Activated CD4-positive, alpha-beta T cell treated with anti-CD3 and anti-CD28 coated beads, Interleukin-2, amount 10 ng/mL, durations not matched to agents 7 days and 5 days (primary cell): ENCODE results near the gene ERC2. TPM values are rescaled to one million over a fixed set of nuclear protein-coding genes. Genes with fewer than 3 reads are reported as not detected.

Experiments used
- CTCF ChIA-PET: fragments of 350-600 bp; sonication (Branson Sonifier 250); formaldehyde crosslinking; loops from one replicate; lab custom pipeline; 2021; ENCODE audit warnings: antibody characterized with exemption; lab: Charles Lee
- POLR2A ChIA-PET: fragments of 350-600 bp; sonication (Branson Sonifier 250); formaldehyde crosslinking; loops from one replicate; lab custom pipeline; 2021; ENCODE audit warnings: antibody characterized with exemption; lab: Charles Lee
- DNase-seq: peaks from one replicate; pipeline ENCODE4 v3.0.0-alpha.2; 2020
- H3K27ac Mint-ChIP-seq: one replicate; pipeline ENCODE4 v1.8.0; 2021; ENCODE audit warnings: mild to moderate bottlenecking, moderate library complexity, mixed read lengths
- H3K27me3 Mint-ChIP-seq: one replicate; pipeline ENCODE4 v1.8.0; 2021; ENCODE audit warnings: mixed read lengths
- H3K36me3 Mint-ChIP-seq: one replicate; pipeline ENCODE4 v1.8.0; 2021; ENCODE audit warnings: low read depth, mixed read lengths
- H3K4me1 Mint-ChIP-seq: one replicate; pipeline ENCODE4 v1.8.0; 2021; ENCODE audit warnings: mixed read lengths
- H3K4me3 Mint-ChIP-seq: one replicate; pipeline ENCODE4 v1.8.0; 2021; ENCODE audit warnings: mild to moderate bottlenecking, moderate library complexity, mixed read lengths
- H3K9me3 Mint-ChIP-seq: one replicate; pipeline ENCODE4 v1.8.0; 2021; ENCODE audit warnings: mixed read lengths
- total RNA-seq, 2 experiments: library from RNA; stranded (reverse); gene quantifications; one replicate each; pipeline ENCODE4 v1.2.3, GENCODE V29; 2021

Gene ERC2
- total RNA-seq, 2 experiments from 2014 or later: not detected

GRCh38 chr3:55936549-55937052 lies 531.7 kb downstream of the ERC2 start:
- no peak for DNase-seq
- H3K9me3 Mint-ChIP-seq: no peaks in the 10 kb centered on the region
- ChIA-PET CTCF (no interaction called here), POLR2A (no interaction called here)
- H3K27ac Mint-ChIP-seq: no peak overlapping the region
- no peak overlapping the region for H3K4me3 Mint-ChIP-seq
- H3K4me1 Mint-ChIP-seq: no peaks in the 10 kb centered on the region
- H3K27me3 Mint-ChIP-seq: no peaks in the 10 kb centered on the region
- no peaks in the 10 kb centered on the region for H3K36me3 Mint-ChIP-seq

- Mint-ChIP-seq H3K4me1 (no peaks in the 10 kb centered on the region), H3K4me3 (no peak overlapping the region), H3K27me3 (no peaks in the 10 kb centered on the region), H3K27ac (no peak overlapping the region), H3K36me3 (no peaks in the 10 kb centered on the region), H3K9me3 (no peaks in the 10 kb centered on the region)
- CTCF ChIA-PET: no interaction called here
- POLR2A ChIA-PET: no interaction called here
- DNase-seq: no peak
Observed at GRCh38 chr3:55935241-55935640, 533.0 kb downstream of the ERC2 start.

DNA sequence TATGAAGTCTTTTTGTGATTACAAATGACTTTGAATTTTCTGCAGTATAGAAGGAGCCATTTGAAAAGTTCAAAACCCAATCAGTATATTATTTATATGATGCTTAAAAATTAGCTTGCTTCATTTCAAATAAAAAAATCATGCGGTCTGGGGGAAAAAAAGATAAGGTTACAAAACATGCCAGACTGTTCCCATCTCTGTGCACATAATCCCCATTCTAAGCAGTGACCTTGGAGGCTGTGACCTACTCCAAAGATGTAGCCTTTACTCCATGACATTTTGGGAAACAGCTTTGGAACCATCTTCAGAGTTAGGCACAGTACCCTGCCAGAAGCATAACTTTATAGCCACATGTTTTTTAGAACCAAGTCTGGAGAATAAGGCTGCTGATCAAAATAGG lies 533.5 kb downstream of the ERC2 start:
- H3K36me3 Mint-ChIP-seq: no peaks in the 10 kb centered on the region

DNA sequence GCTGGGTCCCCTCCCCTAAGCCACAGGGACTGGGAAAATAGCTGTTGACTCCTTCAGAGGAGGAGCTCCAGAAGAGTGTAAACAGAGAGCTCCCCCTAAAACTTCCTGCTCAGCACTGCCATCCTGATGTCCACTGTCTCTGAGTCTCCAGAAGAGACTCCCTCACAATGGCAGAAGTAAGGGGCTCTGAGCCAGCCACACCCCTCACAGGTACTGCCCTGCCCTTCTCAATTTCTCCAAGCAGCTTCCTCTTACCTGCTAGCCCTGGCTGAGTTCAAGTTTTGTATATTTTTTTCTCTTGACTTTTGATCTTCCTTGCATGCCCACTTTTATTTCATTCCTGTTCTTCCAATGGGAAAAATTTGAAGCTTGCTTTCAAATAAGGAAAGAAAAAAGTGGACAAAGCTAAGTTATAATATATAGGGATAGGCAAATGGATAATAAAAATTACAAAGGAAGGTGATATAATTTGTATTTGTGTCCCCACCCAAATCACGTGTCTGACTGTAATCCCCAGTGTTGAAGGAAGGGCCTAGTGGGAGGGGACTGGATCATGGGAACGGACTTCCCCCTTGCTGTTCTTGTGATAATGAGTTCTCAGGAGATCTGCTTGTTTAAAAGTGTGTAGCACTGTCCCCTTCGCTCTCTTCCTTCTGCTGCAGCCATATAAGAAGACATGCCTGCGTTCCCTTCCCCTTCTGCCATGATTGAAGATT lies 539.0 kb downstream of the ERC2 start:
- Mint-ChIP-seq H3K36me3 (no peaks in the 10 kb centered on the region), H3K27ac (no peak overlapping the region), H3K27me3 (no peaks in the 10 kb centered on the region), H3K4me1 (no peaks in the 10 kb centered on the region), H3K4me3 (no peak overlapping the region), H3K9me3 (peaks cover 1% of the 10 kb centered on the region)
- DNase-seq: no peak
- CTCF ChIA-PET: no interaction called here
- POLR2A ChIA-PET: no interaction called here

More for the DNA sequence above, 533.5 kb downstream of the ERC2 start:
- Mint-ChIP-seq H3K9me3 (no peaks in the 10 kb centered on the region), H3K4me1 (no peaks in the 10 kb centered on the region), H3K4me3 (no peak overlapping the region), H3K27me3 (no peaks in the 10 kb centered on the region), H3K27ac (no peak overlapping the region)
- ChIA-PET POLR2A (no interaction called here), CTCF (no interaction called here)
- DNase-seq: no peak

GRCh38 chr3:55923626-55924025 lies 544.6 kb downstream of the ERC2 start:
- POLR2A ChIA-PET: no interaction called here

DNA sequence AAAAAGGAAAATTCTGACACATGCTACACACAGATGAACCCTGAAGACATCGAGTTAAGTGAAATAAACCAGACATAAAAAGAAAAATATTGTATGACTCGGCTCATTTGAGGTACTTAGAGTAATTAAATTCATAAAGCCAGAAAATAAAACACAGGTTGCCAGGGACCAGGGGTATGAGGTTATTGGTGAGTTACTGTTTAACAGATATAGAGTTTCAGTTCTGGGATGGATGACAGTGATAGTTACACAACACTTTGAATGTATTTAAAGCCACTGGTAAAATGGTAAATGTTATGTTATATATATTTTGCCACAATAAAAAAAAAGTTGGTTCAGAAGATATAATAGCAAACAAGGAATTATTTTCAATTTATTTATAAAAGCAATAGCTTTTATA lies 545.1 kb downstream of the ERC2 start:
- no peak overlapping the region for H3K27ac Mint-ChIP-seq
- no peaks in the 10 kb centered on the region for H3K36me3 Mint-ChIP-seq
- ChIA-PET POLR2A (no interaction called here), CTCF (no interaction called here)
- no peaks in the 10 kb centered on the region for H3K4me1 Mint-ChIP-seq
- H3K27me3 Mint-ChIP-seq: no peaks in the 10 kb centered on the region
- no peaks in the 10 kb centered on the region for H3K9me3 Mint-ChIP-seq
- no peak overlapping the region for H3K4me3 Mint-ChIP-seq
- DNase-seq: no peak

More at GRCh38 chr3:55923626-55924025, 544.6 kb downstream of the ERC2 start:
- CTCF ChIA-PET: no interaction called here
- no peak overlapping the region for H3K4me3 Mint-ChIP-seq
- no peaks in the 10 kb centered on the region for H3K36me3 Mint-ChIP-seq
- H3K27me3 Mint-ChIP-seq: no peaks in the 10 kb centered on the region
- no peak overlapping the region for H3K27ac Mint-ChIP-seq
- H3K4me1 Mint-ChIP-seq: no peaks in the 10 kb centered on the region
- H3K9me3 Mint-ChIP-seq: no peaks in the 10 kb centered on the region
- no peak for DNase-seq

- no peaks in the 10 kb centered on the region for H3K27me3 Mint-ChIP-seq
- POLR2A ChIA-PET: no interaction called here
- no peak for DNase-seq
- no peaks in the 10 kb centered on the region for H3K9me3 Mint-ChIP-seq
- no peak overlapping the region for H3K27ac Mint-ChIP-seq
- CTCF ChIA-PET: no interaction called here
- H3K4me3 Mint-ChIP-seq: no peak overlapping the region
- no peaks in the 10 kb centered on the region for H3K36me3 Mint-ChIP-seq
- no peaks in the 10 kb centered on the region for H3K4me1 Mint-ChIP-seq
Observed at GRCh38 chr3:55912880-55913279, 555.4 kb downstream of the ERC2 start.

DNA sequence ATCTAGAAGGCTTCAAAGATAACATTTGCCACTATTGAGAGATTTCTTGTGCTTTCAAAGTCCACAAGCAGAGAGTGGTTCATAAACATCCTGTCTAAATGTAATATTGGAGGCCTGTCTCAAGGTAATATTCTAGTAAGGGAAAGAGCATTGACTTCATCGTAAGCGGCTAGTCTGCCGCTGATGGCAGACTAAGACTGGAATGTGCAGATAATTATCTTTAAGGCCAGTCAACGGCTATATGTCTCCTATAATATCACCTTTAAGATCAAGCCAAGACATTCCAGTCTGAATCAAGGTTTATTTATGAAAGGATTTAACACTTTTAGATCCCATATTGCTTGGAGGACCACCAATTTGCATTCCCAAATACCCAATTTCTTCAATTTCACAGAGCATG lies 557.0 kb downstream of the ERC2 start:
- Mint-ChIP-seq H3K27ac (no peak overlapping the region), H3K4me1 (no peaks in the 10 kb centered on the region), H3K9me3 (no peaks in the 10 kb centered on the region), H3K4me3 (no peak overlapping the region), H3K36me3 (no peaks in the 10 kb centered on the region), H3K27me3 (no peaks in the 10 kb centered on the region)
- ChIA-PET POLR2A (no interaction called here), CTCF (no interaction called here)
- no peak for DNase-seq

DNA sequence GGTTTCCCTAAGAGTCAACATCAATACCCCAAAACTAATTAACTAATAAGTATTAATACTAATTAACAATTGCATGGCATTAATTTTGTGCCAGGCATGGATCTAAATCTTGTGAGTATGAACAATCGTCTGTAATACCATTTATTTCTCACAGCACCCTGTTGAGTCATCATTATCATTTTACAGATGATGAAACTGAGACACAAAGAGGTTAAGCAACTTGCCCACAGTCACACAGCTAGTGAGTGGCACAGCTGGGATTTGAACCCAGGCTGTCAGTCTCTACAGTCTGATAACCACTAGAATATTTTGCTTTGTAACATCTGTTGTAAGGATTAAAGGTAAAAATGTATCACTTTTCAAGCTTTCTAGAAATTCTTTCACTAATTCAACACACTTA lies 557.7 kb downstream of the ERC2 start:
- Mint-ChIP-seq H3K27ac (no peak overlapping the region), H3K9me3 (no peaks in the 10 kb centered on the region), H3K36me3 (no peaks in the 10 kb centered on the region), H3K4me1 (no peaks in the 10 kb centered on the region), H3K27me3 (no peaks in the 10 kb centered on the region), H3K4me3 (no peak overlapping the region)
- CTCF ChIA-PET: no interaction called here
- POLR2A ChIA-PET: no interaction called here
- no peak for DNase-seq

DNA sequence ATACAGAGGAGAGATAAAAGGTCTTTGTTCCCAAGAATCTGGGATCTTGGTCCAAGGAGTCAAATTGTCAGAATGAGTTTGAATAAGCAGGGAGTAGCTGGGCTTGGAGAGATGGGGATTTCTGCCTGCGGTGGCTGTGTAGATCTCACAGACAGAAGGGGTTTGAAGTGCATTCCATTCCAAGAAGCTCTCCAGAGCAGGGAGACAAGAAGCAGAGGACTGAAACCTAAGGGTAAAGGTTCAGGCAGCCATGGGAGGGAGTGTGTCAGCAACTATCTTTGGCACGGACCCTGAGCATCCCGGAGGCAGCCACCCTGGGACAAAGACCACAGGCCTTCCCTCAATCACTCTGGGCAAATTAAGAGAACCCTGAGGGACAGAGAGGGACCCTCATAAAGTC lies 558.9 kb downstream of the ERC2 start:
- H3K9me3 Mint-ChIP-seq: no peaks in the 10 kb centered on the region
- H3K27ac Mint-ChIP-seq: no peak overlapping the region
- no peaks in the 10 kb centered on the region for H3K4me1 Mint-ChIP-seq
- ChIA-PET POLR2A (no interaction called here), CTCF (no interaction called here)
- H3K27me3 Mint-ChIP-seq: no peaks in the 10 kb centered on the region
- no peaks in the 10 kb centered on the region for H3K36me3 Mint-ChIP-seq
- DNase-seq: no peak
- H3K4me3 Mint-ChIP-seq: no peak overlapping the region

- Mint-ChIP-seq H3K9me3 (no peaks in the 10 kb centered on the region), H3K36me3 (no peaks in the 10 kb centered on the region), H3K4me1 (no peaks in the 10 kb centered on the region), H3K27me3 (no peaks in the 10 kb centered on the region), H3K27ac (no peak overlapping the region), H3K4me3 (no peak overlapping the region)
- ChIA-PET POLR2A (no interaction called here), CTCF (no interaction called here)
- no peak for DNase-seq
Observed at GRCh38 chr3:55907616-55908015, 560.7 kb downstream of the ERC2 start.

DNA sequence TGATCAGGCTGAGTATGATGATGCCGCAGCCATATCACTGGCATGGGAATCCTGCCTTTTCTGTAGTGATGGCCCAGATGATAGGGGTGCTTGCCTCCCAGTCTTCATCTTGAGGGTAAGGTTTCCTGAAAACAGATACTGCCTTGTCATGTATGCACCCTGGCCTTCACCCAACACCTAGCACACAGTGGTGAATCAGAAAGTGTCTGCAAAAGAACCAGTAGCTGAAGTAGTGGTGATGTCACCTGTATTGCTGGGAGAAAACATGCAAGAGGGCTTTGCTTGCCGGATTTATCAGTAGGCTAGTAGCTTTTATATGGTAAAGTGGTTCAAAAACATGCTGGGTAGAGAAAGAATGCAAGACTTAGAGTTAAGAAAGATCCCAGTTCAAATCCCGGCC lies 561.4 kb downstream of the ERC2 start:
- Mint-ChIP-seq H3K36me3 (no peaks in the 10 kb centered on the region), H3K4me3 (no peak overlapping the region), H3K27me3 (no peaks in the 10 kb centered on the region), H3K9me3 (no peaks in the 10 kb centered on the region), H3K27ac (no peak overlapping the region), H3K4me1 (no peaks in the 10 kb centered on the region)
- ChIA-PET CTCF (no interaction called here), POLR2A (no interaction called here)
- DNase-seq: no peak

- Mint-ChIP-seq H3K9me3 (no peaks in the 10 kb centered on the region), H3K4me3 (no peak overlapping the region), H3K27me3 (no peaks in the 10 kb centered on the region), H3K27ac (no peak overlapping the region), H3K4me1 (no peaks in the 10 kb centered on the region), H3K36me3 (no peaks in the 10 kb centered on the region)
- ChIA-PET CTCF (no interaction called here), POLR2A (no interaction called here)
- no peak for DNase-seq
Observed at GRCh38 chr3:55904716-55905115, 563.6 kb downstream of the ERC2 start.

DNA sequence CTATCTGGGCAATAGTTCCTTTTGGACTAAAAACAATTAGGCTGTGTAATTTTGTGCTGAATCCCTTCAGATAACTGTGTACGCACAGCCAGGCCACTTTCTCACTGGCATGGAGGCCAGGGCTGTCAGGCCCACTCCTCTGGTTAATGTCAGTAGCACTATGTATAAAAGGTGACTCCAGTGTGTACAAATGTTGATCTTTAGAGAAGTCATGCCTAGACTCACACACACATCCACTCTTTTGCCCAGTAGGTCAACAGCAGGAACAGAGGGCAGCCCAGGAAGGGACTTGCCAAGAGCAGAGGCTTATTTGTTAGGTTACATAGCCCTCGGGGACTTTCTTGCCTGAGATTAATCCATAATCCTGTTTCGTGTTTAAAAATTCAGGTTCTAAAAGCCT lies 564.6 kb downstream of the ERC2 start:
- Mint-ChIP-seq H3K9me3 (no peaks in the 10 kb centered on the region), H3K27ac (no peak overlapping the region)

More for the DNA sequence above, 564.6 kb downstream of the ERC2 start:
- H3K4me1 Mint-ChIP-seq: no peaks in the 10 kb centered on the region
- POLR2A ChIA-PET: no interaction called here
- CTCF ChIA-PET: no interaction called here
- no peaks in the 10 kb centered on the region for H3K27me3 Mint-ChIP-seq
- no peak overlapping the region for H3K4me3 Mint-ChIP-seq
- no peaks in the 10 kb centered on the region for H3K36me3 Mint-ChIP-seq
- no peak for DNase-seq
